ENCODE data around the gene MSH2.
"Not testable (repeated sequence)": the region's sequence is repeated elsewhere in the genome, so short reads cannot be mapped to it uniquely, and the experiment has no call there.

Gene MSH2

DNA sequence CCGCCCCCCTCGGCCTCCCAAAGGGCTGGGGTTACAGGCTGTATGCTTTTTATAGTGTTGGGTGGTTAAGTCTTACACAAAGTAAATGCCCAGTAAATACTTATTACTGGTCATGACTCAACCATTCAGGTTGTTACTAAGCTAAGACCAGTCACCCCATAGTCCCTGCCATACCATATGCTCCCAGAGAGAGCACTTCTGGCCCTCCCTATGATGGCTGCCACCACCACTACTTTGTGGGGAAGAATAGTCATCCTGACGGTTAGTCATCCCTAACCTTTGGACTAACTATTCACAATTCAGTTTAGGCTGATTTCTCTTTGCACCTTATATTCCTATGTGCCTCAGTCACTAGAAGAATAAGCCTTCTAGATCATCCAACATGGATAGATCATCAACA is 42.0 kb upstream of the MSH2 start:
- no peak for TF ChIP-seq CTCF (IDR thresholded peaks at IDR 0.05; ENCODE audit: insufficient read depth, low read depth, low read length, missing control alignments)
- no peak for DNase-seq (ENCODE audit: low read depth)

GRCh38 chr2:47361505-47362229 is 41.3 kb upstream of the MSH2 start:
- not testable (repeated sequence) for DNase-seq (ENCODE audit: low read depth); H3K4me3 ChIP-seq (ENCODE audit: low read depth, low read length)

More for the DNA sequence above, 42.0 kb upstream of the MSH2 start:
- no peak overlapping the region for H3K4me3 ChIP-seq (ENCODE audit: low read depth, low read length)

DNA sequence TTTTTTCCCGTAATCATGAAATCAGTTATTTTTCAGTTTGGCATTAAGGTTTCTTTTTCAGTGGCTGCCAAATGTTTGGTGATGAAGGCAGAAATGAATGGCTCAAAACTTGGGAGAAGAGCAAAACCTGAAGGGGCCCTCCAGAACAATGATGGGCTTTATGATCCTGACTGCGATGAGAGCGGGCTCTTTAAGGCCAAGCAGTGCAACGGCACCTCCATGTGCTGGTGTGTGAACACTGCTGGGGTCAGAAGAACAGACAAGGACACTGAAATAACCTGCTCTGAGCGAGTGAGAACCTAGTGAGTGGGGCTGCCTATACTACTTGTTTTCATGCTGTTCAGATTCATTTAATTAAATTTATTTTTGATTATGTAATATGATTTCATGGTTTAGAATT is 29.2 kb upstream of the MSH2 start:
- no peak for DNase-seq (ENCODE audit: low read depth)
- TF ChIP-seq CTCF (IDR thresholded peaks at IDR 0.05; ENCODE audit: insufficient read depth, low read depth, low read length, missing control alignments) = no peak
- no peak overlapping the region for H3K4me3 ChIP-seq (ENCODE audit: low read depth, low read length)

DNA sequence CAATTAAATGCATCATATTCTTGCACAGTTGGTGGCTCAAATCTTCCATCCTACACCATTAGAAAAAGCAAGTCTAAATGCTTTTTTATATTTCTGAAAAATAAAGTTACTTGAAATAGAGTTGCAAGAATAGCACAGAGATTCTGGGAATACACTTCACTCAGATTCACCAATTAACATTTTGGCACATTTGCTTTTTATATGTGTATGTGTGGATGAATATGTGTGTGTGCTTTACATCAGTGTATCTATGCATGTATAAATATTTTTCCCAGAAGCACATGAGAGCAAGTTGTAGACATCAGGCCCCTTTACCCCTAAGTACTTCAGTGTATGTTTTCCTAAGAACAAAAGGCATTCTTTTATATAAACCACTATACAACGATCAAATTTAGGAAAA is 27.6 kb upstream of the MSH2 start:
- H3K4me3 ChIP-seq (ENCODE audit: low read depth, low read length) = no peak overlapping the region
- no peak for TF ChIP-seq CTCF (IDR thresholded peaks at IDR 0.05; ENCODE audit: insufficient read depth, low read depth, low read length, missing control alignments)
- no peak for DNase-seq (ENCODE audit: low read depth)

GRCh38 chr2:47379384-47379783 is 23.6 kb upstream of the MSH2 start:
- no peak for DNase-seq (ENCODE audit: low read depth)
- TF ChIP-seq CTCF (IDR thresholded peaks at IDR 0.05; ENCODE audit: insufficient read depth, low read depth, low read length, missing control alignments) = no peak
- H3K4me3 ChIP-seq (ENCODE audit: low read depth, low read length) = no peak overlapping the region

DNA sequence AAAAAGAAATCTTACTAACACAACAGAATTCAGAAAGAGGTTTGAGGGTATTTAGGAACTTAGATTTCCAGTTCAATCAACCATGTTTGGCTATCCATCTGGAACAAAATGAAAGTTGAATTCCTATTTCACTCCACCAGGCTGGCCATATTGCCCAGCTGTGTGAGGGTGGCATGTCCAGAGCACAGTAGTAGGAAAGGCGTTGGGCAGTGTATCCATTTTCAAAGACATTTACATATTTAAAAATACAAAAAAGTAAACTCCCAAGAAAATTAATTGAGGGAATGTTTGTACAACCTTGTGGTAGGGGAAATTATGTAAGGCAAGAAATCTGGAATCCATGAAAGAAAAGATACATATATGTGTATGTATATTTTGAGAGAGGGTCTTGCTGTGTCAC is 21.5 kb upstream of the MSH2 start:
- no peak for DNase-seq (ENCODE audit: low read depth)
- TF ChIP-seq CTCF (IDR thresholded peaks at IDR 0.05; ENCODE audit: insufficient read depth, low read depth, low read length, missing control alignments) = no peak
- no peak overlapping the region for H3K4me3 ChIP-seq (ENCODE audit: low read depth, low read length)

DNA sequence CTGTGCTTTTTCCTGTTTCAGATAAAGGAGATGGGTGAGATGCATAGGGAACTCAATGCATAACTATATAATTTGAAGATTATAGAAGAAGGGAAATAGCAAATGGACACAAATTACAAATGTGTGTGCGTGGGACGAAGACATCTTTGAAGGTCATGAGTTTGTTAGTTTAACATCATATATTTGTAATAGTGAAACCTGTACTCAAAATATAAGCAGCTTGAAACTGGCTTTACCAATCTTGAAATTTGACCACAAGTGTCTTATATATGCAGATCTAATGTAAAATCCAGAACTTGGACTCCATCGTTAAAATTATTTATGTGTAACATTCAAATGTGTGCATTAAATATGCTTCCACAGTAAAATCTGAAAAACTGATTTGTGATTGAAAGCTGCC is 16.4 kb upstream of the MSH2 start:
- TF ChIP-seq CTCF (IDR thresholded peaks at IDR 0.05; ENCODE audit: insufficient read depth, low read depth, low read length, missing control alignments) = no peak
- DNase-seq (ENCODE audit: low read depth) = peak; percentile 55
- H3K4me3 ChIP-seq (ENCODE audit: low read depth, low read length) = no peak overlapping the region

All from GM12865 (cell line).